ENCODE results near the gene CHCHD1.
"Not testable (repeated sequence)": the region's sequence is repeated elsewhere in the genome, so short reads cannot be mapped to it uniquely, and the experiment has no call there.

The CHCHD1 gene

DNA sequence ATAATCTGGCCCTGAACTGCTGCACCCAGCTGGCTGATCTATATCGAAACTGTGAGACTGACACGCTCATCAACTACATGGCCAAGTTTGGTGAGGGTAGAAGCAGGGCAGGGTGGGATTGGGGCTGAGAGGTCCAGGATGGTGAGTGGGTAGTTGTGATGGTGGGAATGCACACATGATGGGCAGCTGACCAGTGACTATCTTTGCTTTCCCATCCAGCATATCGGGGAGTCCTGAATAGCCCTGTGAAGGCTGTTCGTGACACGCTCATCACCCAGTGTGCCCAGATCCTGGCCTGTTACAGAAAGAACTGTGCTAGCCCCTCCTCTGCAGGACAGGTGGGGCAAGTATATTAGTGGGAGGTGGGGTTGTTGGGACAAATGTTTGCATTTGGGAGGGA is 12.5 kb upstream of the CHCHD1 start:
- no peak for DNase-seq

DNA sequence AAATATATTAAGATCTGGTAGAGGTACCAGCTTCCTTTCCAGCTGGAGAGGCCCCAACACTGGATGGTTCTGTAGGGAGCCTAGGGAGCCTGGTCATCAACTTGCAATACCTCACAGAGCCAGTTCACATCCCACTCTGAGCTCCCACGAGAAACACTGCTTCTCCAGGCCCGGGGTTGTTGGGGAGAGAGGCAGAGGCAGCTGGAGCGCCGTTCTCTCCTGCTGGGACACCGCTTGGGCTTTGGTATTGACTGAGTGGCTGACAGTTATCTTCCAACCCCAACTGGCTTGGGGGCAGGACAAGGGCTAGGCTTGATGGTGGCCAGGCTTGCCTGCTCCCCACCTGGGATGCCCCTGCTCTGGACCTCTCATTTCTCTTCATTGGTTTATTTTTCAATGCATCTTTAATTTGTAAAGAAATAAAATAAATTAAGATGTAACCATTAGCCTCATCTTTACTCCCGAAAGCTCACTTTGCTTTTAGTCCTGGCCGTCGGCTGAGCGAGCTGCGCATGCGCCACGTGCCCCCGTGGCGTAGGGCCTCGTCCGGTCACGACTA is 10.0 kb upstream of the CHCHD1 start:
- peak; percentile 70 for DNase-seq

DNA sequence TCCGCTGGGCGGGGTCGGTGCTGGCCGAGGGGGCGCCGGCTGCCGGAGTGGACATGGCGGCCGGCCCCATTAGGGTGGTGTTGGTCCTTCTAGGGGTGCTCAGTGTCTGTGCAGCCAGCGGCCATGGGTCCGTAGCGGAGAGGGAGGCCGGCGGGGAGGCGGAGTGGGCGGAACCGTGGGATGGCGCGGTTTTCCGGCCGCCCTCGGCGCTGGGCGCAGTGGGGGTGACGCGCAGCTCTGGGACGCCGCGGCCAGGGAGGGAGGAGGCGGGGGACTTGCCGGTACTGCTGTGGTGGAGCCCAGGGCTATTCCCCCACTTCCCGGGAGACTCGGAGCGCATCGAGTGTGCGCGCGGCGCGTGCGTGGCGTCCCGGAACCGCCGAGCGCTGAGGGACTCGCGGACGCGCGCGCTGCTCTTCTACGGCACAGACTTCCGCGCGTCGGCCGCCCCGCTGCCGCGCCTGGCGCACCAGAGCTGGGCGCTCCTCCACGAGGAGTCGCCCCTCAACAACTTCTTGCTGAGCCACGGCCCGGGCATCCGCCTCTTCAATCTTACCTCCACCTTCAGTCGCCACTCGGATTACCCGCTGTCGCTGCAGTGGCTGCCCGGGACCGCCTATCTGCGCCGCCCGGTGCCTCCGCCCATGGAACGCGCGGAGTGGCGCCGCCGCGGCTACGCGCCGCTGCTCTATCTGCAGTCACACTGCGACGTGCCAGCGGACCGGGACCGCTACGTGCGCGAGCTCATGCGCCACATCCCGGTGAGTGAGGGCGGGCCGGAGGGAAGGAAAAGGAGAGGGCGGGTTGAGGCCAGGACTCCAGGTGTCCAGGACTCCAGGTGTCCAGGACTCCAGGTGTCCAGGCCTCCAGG is 9.3 kb upstream of the CHCHD1 start:
- DNase-seq: peak; percentile 74

DNA sequence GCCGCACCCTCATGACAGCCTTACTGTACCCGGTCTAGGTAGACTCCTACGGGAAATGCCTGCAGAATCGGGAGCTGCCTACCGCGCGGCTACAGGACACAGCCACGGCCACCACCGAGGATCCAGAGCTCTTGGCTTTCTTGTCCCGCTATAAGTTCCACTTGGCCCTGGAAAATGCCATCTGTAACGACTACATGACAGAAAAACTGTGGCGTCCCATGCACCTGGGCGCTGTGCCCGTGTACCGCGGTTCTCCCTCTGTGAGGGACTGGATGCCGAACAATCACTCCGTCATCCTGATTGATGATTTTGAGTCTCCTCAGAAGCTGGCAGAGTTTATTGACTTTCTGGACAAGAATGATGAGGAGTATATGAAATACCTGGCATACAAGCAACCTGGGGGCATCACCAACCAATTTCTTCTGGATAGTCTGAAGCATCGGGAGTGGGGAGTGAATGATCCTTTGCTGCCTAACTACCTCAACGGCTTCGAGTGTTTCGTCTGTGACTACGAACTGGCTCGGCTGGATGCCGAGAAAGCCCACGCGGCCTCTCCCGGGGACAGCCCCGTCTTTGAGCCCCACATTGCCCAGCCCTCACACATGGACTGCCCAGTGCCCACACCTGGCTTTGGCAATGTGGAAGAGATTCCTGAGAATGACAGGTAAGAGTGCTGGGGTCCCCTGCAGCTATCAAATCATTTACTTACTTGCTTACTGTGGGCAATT is 8.5 kb upstream of the CHCHD1 start:
- peak; percentile 21 for DNase-seq

DNA sequence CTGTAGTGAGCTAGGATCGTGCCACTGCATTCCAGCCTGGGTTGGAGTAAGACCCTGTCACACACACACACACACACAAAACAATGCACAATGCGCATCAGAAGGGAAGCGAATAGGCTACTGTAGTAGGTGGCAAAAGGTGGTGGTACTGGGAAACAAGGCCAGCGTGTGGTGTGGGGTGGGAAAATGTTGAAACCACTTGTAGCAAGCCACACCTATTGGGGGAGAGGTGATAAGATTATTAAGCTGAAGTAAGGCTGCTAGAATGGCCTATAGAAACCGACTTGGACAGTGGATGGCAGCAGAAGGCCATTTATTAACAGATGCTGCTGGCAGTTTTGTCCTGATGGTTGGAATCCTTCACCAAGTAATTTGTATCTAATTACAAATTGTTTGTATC is 7.2 kb upstream of the CHCHD1 start:
- no peak for DNase-seq

DNA sequence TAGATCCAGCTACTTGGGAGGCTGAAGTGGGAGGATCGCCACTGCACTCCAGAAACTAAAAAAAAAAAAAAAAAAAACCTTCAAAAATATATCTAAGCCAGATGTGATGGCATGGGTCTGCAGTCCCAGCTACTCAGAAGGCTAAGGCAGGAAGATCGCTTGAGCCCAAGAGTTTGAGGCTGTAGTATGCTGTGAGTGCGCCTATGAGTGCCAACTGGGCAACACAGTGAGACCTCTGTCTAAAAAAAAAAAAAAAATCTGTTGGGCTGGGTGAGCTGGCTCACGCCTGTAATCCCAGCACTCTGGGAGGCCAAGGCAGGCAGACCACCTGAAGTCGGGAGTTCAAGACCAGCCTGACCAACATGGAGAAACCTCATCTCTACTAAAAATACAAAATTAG is 2.8 kb upstream of the CHCHD1 start:
- no peak for DNase-seq

DNA sequence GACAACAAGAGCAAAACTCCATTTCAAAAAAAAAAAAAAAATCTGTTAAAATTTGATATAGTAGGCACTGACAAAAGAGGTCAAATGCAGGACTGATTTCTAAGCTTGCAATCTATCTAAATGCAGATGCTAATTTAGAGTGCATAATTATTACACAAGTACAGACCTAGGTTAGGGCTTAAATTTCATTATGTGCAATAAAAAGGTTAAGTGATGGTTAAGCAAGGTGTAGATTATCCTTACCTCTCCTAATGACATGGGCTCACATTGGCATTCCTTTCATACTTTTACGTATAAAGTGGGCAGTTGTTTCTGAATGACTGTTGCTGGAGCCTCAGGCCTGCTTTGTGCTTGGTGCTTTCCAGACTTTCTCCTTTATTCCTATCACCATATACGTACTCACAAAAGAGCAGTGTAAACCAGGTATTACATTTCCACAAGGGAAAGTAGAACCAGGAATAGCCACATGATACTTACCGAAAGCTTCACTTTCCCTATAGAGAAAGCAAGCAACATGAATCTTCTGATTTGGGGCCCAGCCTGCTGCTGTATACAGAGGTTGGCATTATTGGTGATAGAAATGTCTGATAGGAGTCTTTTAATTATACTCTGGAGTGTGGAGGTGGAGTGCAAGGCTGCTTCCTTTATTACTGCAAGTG is 2.2 kb upstream of the CHCHD1 start:
- no peak for DNase-seq

DNA sequence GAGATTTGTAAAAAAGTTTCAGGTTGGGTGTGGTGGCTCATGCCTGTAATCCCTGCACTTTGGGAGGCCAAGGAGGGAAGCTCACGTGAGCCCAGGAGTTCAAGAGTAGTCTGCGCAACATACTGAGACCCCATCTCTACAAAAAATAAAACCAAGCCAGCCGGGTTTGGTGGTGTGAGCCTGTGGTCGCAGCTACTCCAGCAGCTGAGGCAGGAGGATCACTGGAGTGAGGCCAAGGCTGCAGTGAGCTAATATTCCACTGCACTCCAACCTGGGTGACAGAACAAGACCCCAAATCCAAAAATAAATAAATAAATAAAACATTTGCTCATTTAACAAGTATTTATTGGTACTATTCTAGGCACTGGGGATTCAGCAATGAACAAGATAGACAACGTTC is 1.5 kb upstream of the CHCHD1 start:
- DNase-seq: no peak

DNA sequence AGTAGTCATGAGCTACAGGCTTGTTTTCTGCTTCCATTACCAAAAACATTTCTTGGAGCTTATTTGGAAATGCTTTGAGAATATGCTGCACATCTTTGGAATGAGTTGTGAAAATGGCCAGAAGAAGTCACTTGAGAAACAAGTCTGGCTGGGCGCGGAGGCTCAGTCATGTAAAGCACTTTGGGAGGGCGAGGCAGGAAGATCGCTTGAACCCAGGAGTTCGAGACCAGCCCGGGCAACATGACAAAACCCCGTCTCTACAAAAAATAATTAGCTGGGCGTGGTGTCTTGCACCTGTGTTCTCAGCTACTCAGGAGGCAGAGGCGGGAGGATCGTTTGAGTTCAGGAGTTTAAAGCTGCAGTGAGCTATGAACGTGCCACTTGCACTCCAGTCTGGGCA is 882 bp upstream of the CHCHD1 start:
- no peak for DNase-seq

DNA sequence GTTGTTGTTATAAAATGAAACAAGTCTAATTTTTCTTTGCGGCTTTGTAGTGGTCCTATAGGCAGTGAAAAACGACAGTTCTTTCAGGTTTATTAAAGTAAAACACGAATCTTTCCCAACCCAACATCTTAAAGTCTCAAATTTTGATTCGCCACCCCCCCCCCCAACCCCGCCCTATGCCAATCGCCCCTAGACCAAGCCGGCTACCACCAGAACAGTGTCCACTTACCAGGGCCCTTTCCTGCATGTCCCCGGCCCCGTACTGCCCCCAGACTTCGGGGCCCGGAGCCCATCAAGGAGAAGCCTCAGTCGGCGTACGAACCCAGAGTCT is 335 bp upstream of the CHCHD1 start:
- no peak for DNase-seq

DNA sequence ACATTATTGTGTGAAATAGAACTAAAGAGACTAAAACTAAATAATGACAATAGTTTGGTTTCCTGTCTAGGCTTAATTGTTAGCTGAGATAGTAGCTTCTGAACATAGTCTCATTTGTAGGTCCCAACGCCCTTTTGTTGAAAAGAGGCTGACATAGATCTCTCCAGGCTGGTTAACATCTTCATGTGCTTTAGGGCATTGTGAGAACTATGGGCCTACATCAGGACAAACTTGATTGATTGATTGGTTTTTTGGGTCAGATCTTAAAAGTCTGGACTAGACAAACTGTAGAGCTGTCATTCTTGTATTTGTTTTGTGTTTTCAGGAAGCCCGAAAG is 869 bp downstream of the CHCHD1 start:
- no peak for DNase-seq

DNA sequence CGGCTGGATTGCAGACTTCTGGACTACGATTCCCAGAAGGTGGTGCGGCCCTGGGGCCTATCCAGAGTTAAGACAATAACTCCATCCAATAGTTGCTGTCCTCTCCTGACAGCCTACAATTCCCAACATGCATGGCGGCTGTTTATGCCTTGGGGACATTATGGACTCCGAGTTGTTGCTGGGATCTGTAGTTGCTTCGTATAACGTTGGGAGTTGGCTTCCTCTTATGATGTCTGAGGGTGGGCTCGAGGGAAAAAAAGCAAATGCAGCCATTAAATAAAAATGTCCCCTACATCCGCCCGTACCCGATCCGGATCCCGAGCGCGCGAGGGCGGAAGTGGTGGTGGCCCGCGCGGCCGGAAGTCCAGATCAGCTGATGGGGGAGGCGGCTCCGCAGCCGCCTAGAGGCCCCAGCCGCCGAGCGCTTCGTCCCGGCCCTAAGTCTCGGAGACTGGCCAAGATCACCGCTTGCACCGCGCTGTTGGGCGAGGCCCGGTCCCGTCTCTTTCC is 3.4 kb downstream of the CHCHD1 start, which contains the start of gene ZSWIM8:
TSS of gene ZSWIM8 (plus strand) at position 396 of the 510 bp plus-strand sequence. CDS start 273 bp downstream, outside the sequence.
- DNase-seq: peak; percentile 83

DNA sequence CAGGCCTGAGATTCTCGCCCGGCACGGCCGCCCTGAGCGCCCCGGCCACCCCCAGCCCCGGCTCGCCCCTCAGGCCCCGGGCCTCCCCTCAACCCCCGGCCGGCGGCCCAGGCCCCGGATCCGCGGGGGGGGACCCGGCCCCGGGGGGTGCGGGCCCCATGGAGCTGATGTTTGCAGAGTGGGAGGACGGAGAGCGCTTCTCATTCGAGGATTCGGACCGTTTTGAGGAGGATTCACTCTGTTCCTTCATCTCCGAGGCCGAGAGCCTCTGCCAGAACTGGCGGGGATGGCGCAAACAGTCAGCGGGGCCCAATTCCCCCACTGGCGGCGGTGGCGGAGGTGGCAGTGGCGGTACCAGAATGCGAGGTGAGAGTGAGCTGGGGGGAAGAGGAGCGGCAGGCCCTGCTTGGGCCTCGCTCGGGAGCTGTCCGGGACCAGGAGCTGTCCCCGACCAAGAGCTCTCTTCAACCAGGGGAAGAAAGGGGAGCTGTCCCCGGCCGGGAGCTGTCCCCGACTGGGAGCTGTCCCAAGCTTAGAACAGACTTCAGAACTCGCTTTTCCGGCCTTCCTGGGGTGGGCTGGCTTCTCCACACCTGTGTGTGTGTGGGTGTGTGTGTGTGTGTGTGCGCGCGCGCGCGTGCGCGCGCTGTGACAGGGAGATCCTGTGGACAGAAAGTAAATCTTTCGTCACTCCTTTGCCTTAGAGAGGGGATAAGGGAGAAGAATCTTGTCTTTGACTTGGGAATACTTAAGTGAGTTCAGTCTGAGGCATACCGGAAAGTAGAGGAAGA is 4.1 kb downstream of the CHCHD1 start:
- DNase-seq: peak; percentile 48

DNA sequence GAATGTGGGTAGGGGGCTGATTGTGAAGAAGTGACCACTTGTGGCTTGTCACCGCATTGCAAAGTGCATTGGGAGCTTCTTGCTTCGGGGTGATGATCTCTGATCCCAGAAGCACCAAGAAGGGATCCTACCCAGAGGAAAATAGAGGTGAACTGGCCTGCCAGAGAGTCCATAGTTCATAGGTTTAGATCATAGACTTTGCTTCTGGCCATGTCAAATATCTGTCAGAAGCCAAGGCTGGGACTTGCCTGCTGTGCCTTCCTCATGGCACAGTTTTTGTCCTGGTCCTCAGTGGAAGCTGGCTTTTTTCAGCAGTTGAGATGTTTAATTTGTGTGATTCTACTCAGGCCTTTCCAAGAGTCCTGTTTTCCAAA is 4.7 kb downstream of the CHCHD1 start:
- no peak for DNase-seq

DNA sequence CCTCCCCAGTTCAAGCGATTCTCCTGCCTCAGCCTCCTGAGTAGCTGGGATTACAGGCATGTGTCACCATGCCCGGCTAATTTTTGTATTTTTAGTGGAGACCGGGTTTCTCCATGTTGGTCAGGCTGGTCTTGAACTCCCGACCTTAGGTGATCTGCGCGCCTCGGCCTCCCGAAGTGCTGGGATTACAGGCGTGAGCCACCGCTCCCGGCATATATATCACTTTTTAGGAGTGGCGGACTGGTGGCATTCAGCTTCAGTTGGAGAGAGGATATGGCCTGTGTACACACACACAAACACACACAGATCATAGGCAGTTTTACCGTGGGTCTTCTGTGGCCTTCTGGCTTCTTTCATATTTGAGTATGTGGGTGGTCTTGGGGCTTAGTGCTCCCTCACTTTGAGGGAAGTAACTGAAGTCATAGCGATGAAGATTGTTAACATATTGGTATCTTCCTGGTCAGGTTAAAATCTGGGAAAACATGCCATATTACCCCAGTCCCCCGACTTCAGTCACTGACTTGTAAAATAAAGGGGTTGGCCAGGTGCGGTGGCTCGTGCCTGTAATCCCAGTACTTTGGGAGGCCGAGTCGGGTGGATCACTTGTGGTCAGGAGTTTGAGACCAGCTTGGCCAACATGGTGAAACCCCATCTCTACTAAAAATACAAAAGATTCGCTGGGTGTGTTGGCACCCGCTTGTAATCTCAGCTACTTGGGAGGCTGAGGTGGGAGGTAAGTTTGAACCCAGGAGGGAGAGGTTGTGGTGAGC is 5.4 kb downstream of the CHCHD1 start:
- DNase-seq: not testable (repeated sequence)

DNA sequence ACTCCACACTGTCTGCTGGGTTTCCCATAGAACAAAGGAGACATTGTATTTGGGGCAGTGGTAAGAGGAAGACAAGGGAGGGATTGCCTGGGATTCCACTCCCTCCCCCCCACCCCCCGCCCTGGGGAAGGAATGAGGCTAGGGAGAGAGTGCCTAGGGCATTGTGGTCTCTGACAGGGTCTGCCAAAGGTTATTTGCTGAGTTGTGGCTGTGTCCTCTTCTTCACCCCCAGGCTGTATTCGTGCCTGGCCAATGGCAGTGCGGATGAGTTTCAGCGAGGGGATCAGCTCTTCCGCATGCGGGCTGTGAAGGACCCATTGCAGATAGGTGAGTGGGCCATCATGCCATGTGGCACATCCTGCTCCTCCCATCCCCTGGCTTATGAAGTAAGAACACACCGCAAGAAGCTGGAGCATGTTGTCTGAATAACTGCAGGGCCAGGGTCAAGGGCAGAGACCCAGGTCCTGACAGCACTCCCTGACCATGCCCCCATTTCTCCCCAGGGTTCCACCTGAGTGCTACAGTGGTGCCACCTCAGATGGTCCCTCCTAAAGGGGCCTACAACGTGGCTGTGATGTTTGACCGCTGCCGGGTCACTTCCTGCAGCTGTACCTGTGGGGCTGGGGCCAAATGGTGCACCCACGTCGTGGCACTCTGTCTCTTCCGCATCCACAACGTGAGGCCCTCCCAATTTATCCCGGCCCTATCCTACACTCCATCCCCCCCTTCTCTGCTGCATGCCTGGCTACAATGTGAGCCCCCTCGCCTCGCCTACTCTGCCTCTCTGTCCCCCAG is 7.2 kb downstream of the CHCHD1 start:
- DNase-seq: no peak

DNA sequence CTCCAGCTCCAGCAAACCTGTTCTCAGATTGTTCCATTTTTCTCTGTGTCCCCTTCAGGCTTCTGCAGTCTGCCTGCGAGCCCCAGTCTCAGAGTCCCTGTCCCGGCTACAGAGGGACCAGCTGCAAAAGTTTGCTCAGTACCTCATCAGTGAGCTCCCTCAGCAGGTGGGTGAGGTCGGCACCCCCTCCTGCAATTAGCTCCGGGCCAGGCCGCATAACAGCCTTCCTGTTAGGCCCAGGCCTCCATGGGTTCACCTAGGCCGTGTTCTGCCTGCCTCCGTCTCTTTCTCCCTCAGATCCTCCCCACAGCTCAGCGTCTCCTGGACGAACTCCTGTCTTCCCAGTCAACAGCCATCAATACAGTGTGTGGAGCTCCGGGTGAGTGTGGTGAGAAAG is 7.8 kb downstream of the CHCHD1 start:
- no peak for DNase-seq

DNA sequence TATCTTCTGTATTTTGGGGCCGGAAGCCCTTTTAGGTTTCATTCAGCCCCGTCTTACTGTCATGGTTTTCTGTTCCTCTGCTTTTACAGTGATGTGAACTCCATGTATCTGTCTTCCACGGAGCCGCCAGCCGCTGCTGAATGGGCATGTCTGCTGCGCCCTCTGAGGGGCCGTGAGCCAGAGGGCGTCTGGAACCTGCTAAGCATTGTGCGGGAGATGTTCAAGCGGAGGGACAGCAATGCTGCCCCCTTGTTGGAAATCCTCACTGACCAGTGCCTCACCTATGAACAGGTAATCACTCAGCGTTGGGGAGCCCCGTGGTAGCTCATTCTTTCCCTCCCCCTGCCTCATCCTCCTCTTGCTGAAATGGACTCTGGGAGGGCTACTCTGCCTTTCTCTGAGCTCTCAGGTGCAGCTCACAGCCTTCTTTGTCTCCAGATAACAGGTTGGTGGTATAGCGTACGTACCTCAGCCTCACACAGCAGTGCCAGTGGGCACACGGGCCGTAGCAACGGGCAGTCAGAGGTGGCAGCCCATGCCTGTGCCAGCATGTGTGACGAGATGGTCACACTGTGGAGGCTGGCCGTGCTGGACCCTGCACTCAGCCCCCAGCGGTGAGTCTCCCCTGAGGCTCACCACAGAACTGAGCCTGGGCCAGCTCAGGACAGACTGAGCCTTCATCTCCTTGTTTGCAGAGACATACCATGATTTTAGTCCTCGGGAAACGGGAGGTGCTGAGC is 9.2 kb downstream of the CHCHD1 start:
- no peak for DNase-seq

DNA sequence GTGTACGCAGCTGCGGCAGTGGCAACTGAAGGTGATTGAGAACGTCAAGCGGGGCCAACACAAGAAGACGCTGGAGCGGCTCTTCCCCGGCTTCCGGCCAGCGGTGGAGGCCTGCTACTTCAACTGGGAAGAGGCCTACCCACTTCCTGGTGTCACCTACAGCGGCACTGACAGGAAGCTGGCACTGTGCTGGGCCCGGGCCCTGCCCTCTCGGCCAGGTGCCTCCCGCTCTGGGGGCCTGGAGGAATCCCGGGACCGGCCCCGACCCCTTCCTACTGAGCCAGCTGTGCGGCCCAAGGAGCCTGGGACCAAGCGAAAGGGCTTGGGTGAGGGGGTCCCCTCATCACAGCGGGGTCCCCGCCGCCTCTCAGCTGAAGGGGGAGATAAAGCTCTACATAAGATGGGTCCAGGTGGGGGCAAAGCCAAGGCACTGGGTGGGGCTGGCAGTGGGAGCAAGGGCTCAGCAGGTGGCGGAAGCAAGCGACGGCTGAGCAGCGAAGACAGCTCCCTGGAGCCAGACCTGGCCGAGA is 10.1 kb downstream of the CHCHD1 start:
- no peak for DNase-seq

DNA sequence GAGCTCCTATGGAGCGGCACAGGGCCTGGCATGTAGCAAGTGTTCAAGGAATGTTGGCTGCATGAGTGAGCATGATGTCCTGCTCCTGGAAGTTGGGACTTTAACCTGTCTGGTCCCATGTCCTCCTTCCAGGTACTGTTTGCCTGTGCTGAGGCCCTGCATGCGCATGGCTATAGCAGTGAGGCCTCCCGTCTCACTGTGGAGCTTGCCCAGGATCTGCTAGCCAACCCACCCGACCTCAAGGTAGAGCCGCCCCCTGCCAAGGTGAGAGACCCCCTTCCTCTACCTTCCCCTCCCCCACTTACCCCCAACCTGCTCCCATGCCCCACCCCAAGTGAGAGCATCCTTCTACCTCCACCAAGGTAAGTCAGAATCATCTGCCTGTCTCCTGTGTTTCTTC is 11.6 kb downstream of the CHCHD1 start:
- no peak for DNase-seq
